IMR-90 (cell line): ENCODE results near the gene CCNDBP1.

Experiments used
- CEBPB ChIP-seq: IDR thresholded peaks from 2 replicates; pipeline ENCODE4 v1.6.1; 2012; ENCODE audit warnings: low read depth, low read length, improper control_type of control experiment
- MAZ ChIP-seq: IDR thresholded peaks from 2 replicates; pipeline ENCODE4 v1.6.1; 2012; ENCODE audit warnings: low read depth, mild to moderate bottlenecking, low read length, improper control_type of control experiment, moderate library complexity, borderline replicate concordance
- MXI1 ChIP-seq: IDR thresholded peaks from 2 replicates; pipeline ENCODE4 v1.6.1; 2012; ENCODE audit warnings: low read depth, mild to moderate bottlenecking, low read length, moderate library complexity, borderline replicate concordance
- NFE2L2 ChIP-seq: fragments of 150-350 bp; IDR thresholded peaks from 2 replicates; pipeline ENCODE4 v1.6.1; 2016; ENCODE audit warnings: low read depth, mild to moderate bottlenecking, low read length
- POLR2A ChIP-seq: IDR thresholded peaks from 2 replicates; pipeline ENCODE4 v1.6.1; 2012; ENCODE audit warnings: mild to moderate bottlenecking, low read depth, low read length
- RFX5 ChIP-seq: IDR thresholded peaks from 2 replicates; pipeline ENCODE4 v1.8.0; 2012; ENCODE audit warnings: low read depth, mild to moderate bottlenecking, low read length, moderate library complexity
- TF ChIP-seq, protein P1 (sequence below): conservative IDR thresholded peaks from 2 replicates; pipeline ENCODE4 v1.5.1; 2012; ENCODE audit warnings: mild to moderate bottlenecking, low read depth, low read length, improper control_type of control experiment

GRCh38 chr15:43185157-43186002 is at the start of gene CCNDBP1:
- no peak for TF ChIP-seq POLR2A
- TF ChIP-seq, protein P1, sequence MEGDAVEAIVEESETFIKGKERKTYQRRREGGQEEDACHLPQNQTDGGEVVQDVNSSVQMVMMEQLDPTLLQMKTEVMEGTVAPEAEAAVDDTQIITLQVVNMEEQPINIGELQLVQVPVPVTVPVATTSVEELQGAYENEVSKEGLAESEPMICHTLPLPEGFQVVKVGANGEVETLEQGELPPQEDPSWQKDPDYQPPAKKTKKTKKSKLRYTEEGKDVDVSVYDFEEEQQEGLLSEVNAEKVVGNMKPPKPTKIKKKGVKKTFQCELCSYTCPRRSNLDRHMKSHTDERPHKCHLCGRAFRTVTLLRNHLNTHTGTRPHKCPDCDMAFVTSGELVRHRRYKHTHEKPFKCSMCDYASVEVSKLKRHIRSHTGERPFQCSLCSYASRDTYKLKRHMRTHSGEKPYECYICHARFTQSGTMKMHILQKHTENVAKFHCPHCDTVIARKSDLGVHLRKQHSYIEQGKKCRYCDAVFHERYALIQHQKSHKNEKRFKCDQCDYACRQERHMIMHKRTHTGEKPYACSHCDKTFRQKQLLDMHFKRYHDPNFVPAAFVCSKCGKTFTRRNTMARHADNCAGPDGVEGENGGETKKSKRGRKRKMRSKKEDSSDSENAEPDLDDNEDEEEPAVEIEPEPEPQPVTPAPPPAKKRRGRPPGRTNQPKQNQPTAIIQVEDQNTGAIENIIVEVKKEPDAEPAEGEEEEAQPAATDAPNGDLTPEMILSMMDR, result peak; percentile 36
- no peak for TF ChIP-seq RFX5
- no peak for TF ChIP-seq CEBPB
- TF ChIP-seq NFE2L2, result no peak
- TF ChIP-seq MXI1, result peak; percentile 37; the same call in 1 of the 2 replicates
- peak; percentile 67; the same call in 1 of the 2 replicates for TF ChIP-seq MAZ
